OCI-LY7 (cell line): ENCODE measurements around the gene VN1R4. TPM values are rescaled to one million over a fixed set of nuclear protein-coding genes. Genes with fewer than 3 reads are reported as not detected.
A peak's percentile ranks its signal among the peaks of the same experiment; 100 is the strongest.
"Not testable (repeated sequence)": the region's sequence is repeated elsewhere in the genome, so short reads cannot be mapped to it uniquely, and the experiment has no call there.

Source experiments
- BruUV-seq: library from RNA; stranded (reverse); fragments of 400-500 nt; replicated peaks from 2 replicates; lab custom pipeline; 2021; lab: Mats Ljungman, UMichigan
- CTCF ChIA-PET: fragments of 300-600 bp; sonication (Branson Sonifier 250); formaldehyde crosslinking; loops from one replicate; lab custom pipeline; 2022; ENCODE audit warnings: antibody characterized with exemption; ENCODE audit not compliant: unreplicated experiment; lab: Charles Lee
- POLR2A ChIA-PET: fragments of 300-600 bp; sonication (Branson Sonifier 250); formaldehyde crosslinking; loops from one replicate; lab custom pipeline; 2022; ENCODE audit warnings: antibody characterized with exemption; lab: Charles Lee
- DNase-seq: peaks from one replicate; pipeline ENCODE4 v3.0.0-alpha.2; 2015; ENCODE audit warnings: low spot score
- H2AFZ ChIP-seq: fragments of 200-600 bp; sonication (generic), shearing (Covaris generic); 2 replicates; pipeline ENCODE4 v1.6.1; 2014; ENCODE audit warnings: mild to moderate bottlenecking, antibody characterized with exemption, low read length, moderate library complexity
- H3K27ac ChIP-seq: fragments of 200-600 bp; sonication (generic); 2 replicates; pipeline ENCODE4 v1.5.1; 2014; ENCODE audit warnings: mixed run types, low read depth, mild to moderate bottlenecking, moderate library complexity, low read length, inconsistent platforms; ENCODE audit not compliant: poor library complexity, severe bottlenecking
- H3K36me3 ChIP-seq: fragments of 200-600 bp; sonication (generic); 2 replicates; pipeline ENCODE4 v1.6.1; 2014; ENCODE audit warnings: mild to moderate bottlenecking, antibody characterized with exemption, low read length, moderate library complexity, mixed read lengths; ENCODE audit not compliant: insufficient read depth
- H3K4me1 ChIP-seq: fragments of 200-600 bp; sonication (generic); 2 replicates; pipeline ENCODE4 v1.5.1; 2014; ENCODE audit warnings: mild to moderate bottlenecking, low read length; ENCODE audit not compliant: insufficient read depth, poor library complexity, severe bottlenecking
- H3K4me2 ChIP-seq: fragments of 200-600 bp; sonication (generic); 2 replicates; pipeline ENCODE4 v1.6.1; 2014; ENCODE audit warnings: mild to moderate bottlenecking, low read length
- H3K4me3 ChIP-seq: fragments of 200-600 bp; sonication (generic); 2 replicates; pipeline ENCODE4 v1.5.1; 2014; ENCODE audit warnings: mild to moderate bottlenecking, low read depth, low read length; ENCODE audit not compliant: poor library complexity, severe bottlenecking
- H3K79me2 ChIP-seq: fragments of 200-600 bp; sonication (generic); 2 replicates; pipeline ENCODE4 v1.6.1; 2016; ENCODE audit warnings: low read depth, mild to moderate bottlenecking, low read length, moderate library complexity, mixed read lengths; ENCODE audit not compliant: insufficient read depth
- H3K9me2 ChIP-seq: fragments of 200-600 bp; sonication (generic); 2 replicates; pipeline ENCODE4 v1.6.1; 2016; ENCODE audit warnings: mild to moderate bottlenecking, low read length, mixed read lengths; ENCODE audit not compliant: insufficient read depth
- H3K9me3 ChIP-seq: fragments of 200-600 bp; sonication (generic); 2 replicates; pipeline ENCODE4 v1.6.1; 2014; ENCODE audit warnings: mild to moderate bottlenecking, mixed run types, low read length, mixed read lengths
- H4K20me1 ChIP-seq: fragments of 200-600 bp; sonication (generic); 2 replicates; pipeline ENCODE4 v1.6.1; 2014; ENCODE audit warnings: mild to moderate bottlenecking, antibody characterized with exemption, low read length, moderate library complexity, mixed read lengths; ENCODE audit not compliant: insufficient read depth
- CTCF ChIP-seq: fragments of 200-600 bp; sonication (generic); conservative IDR thresholded peaks from 2 replicates; pipeline ENCODE4 v1.5.1; 2014; ENCODE audit warnings: mild to moderate bottlenecking, antibody characterized with exemption, low read length, moderate library complexity, mixed read lengths
- EZH2phosphoT487 ChIP-seq: fragments of 200-600 bp; sonication (generic); IDR thresholded peaks from 2 replicates; pipeline ENCODE4 v1.6.1; 2018; ENCODE audit warnings: low read depth, borderline replicate concordance, mild to moderate bottlenecking, mixed run types, antibody characterized with exemption, low read length, moderate library complexity, mixed read lengths
- intact Hi-C: fragments of 100-400 bp; cut with micrococcal nuclease; formaldehyde crosslinking; loops from one replicate; pipeline ENCODE4 v1.10.0; 2022; ENCODE audit not compliant: unreplicated experiment
- total RNA-seq, 2 experiments: library from RNA; depleted of rRNA in 1 of 2; stranded (reverse); fragments of >200 nt in 1 of 2; shearing (Covaris generic) in 1 of 2; gene quantifications; 2 replicates each; pipeline ENCODE4 v1.2.3, GENCODE V29; 2014 to 2022

VN1R4 gene
- total RNA-seq, 2 experiments from 2014 or later = not detected

GRCh38 chr19:53308339-53308811, 40.9 kb upstream of the VN1R4 start:
- CTCF ChIA-PET = no interaction called here
- intact Hi-C loops = no loop called here
- Histone ChIP-seq H4K20me1 (no peaks in the 10 kb centered on the region), H3K4me2 (no peak overlapping the region), H3K4me1 (no peaks in the 10 kb centered on the region), H3K27ac (no peak overlapping the region), H2AFZ (no peak overlapping the region), H3K9me2 (no peaks in the 10 kb centered on the region), H3K36me3 (no peaks in the 10 kb centered on the region), H3K4me3 (no peak overlapping the region), H3K9me3 (no peaks in the 10 kb centered on the region), H3K79me2 (no peaks in the 10 kb centered on the region)
- no TSS peak for BruUV-seq
- POLR2A ChIA-PET = no interaction called here
- no peak for DNase-seq
- TF ChIP-seq CTCF (0 out of 2 replicates have a peak, but pooled peaks have one; percentile 23), EZH2phosphoT487 (no peak)

DNA sequence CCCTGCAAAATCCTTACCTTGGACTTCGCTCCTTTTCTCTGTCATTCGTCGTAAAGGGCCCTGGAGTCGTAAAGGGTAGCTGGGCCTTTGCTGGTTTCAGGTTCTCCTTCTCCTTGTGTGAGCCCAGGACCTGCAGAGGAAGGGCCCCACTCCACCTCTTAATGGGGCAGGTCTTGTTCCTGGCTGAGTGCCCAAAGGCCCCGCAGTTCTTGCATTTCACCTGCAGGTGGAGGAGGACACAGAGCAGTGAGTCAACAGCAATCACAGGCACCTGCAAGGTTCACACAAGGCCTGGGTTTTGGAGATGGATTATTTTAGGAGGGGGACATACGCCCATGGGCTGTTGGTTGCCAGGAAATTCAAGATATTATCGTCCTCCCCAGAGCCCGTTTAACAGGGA, 33.8 kb upstream of the VN1R4 start:
- H4K20me1 ChIP-seq, H3K9me2 ChIP-seq, H3K4me1 ChIP-seq, CTCF ChIA-PET, H3K4me2 ChIP-seq, H2AFZ ChIP-seq, intact Hi-C loops, H3K4me3 ChIP-seq, POLR2A ChIA-PET, DNase-seq, H3K36me3 ChIP-seq, H3K27ac ChIP-seq, BruUV-seq, H3K9me3 ChIP-seq, H3K79me2 ChIP-seq: not testable (repeated sequence)

DNA sequence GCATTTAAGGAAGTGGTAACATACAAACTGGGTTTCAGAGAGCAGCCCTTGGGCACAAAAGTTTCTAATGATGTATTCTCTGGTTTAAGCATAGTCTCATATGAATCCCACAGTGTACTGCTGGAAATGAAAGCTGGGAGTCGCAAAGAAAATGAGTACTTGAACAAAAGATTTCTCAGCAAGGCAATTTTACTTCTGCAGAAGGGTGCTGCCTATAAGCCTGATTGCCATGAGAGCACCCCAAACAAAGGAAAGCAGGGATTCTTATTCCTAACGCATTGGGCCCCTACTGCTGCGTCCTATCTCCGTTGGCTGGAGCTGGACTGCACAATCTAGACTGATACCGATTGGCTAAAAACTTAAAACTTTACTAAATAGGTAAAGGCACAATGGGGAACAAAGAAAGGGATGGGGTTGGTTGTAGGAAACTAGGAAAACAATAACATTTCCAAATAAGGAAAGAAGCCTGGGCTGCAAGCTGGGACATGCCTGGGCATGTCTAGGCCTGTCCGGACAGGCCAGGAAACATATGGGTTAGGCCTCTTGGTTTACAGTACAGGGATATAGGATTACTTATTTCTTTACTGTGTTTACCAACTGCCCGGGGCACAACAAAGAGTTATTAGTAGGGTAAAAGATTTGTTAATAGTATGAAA, 27.4 kb upstream of the VN1R4 start:
- no TSS peak for BruUV-seq
- CTCF ChIA-PET = no interaction called here
- H3K9me2 ChIP-seq = no peaks in the 10 kb centered on the region
- H3K36me3 ChIP-seq = no peaks in the 10 kb centered on the region
- H3K4me3 ChIP-seq = no peak overlapping the region
- H2AFZ ChIP-seq = no peak overlapping the region
- no peaks in the 10 kb centered on the region for H4K20me1 ChIP-seq
- no peaks in the 10 kb centered on the region for H3K4me1 ChIP-seq
- no peaks in the 10 kb centered on the region for H3K79me2 ChIP-seq
- TF ChIP-seq CTCF = no peak
- no peak for TF ChIP-seq EZH2phosphoT487
- no peak for DNase-seq
- no peak overlapping the region for H3K4me2 ChIP-seq
- peaks cover 5% of the 10 kb centered on the region; the same call in 1 of the 2 replicates for H3K9me3 ChIP-seq
- no peak overlapping the region for H3K27ac ChIP-seq
- POLR2A ChIA-PET = no interaction called here
- intact Hi-C loops = no loop called here
